HG03066 (cell line): ENCODE measurements around the gene FAM78B.

Experiments used
- ATAC-seq: cut with Tn5 transposase; IDR thresholded peaks from one replicate; pipeline ENCODE4 v1.9.1; 2021; ENCODE audit warnings: low read depth; ENCODE audit not compliant: unreplicated experiment

The FAM78B gene

GRCh38 chr1:166026143-166026542 lies 140.7 kb downstream of the FAM78B start:
- no peak for ATAC-seq

- ATAC-seq = no peak
Measured at GRCh38 chr1:166020210-166020609, 146.6 kb downstream of the FAM78B start.
